SIG-M5 treated with dmso at 0.1 percent for 504 hours (cell line): ENCODE measurements around the gene ANKRD40.
A peak's percentile ranks its signal among the peaks of the same experiment; 100 is the strongest.
"Not testable (repeated sequence)": the region's sequence is repeated elsewhere in the genome, so short reads cannot be mapped to it uniquely, and the experiment has no call there.

Source experiments
- DNase-seq: peaks from one replicate; lab custom pipeline; 2025; ENCODE audit not compliant: unreplicated experiment; lab: John Stamatoyannopoulos, UW

Gene ANKRD40

GRCh38 chr17:50686494-50687199 lies 21.1 kb downstream of the ANKRD40 start:
- DNase-seq, result no peak

GRCh38 chr17:50685691-50686493 lies 21.8 kb downstream of the ANKRD40 start:
- no peak for DNase-seq

- no peak for DNase-seq
These were observed 22.4 kb downstream of the ANKRD40 start for GRCh38 chr17:50685334-50685665.

GRCh38 chr17:50684612-50685333 lies 22.9 kb downstream of the ANKRD40 start:
- peak; percentile 33 for DNase-seq

- DNase-seq, result no peak
These were observed 23.5 kb downstream of the ANKRD40 start for GRCh38 chr17:50684288-50684611.

- DNase-seq, result no peak
These were observed 24.1 kb downstream of the ANKRD40 start for GRCh38 chr17:50683434-50684287.

- DNase-seq, result no peak
These were observed 24.8 kb downstream of the ANKRD40 start for GRCh38 chr17:50682938-50683337.

- DNase-seq, result no peak
These were observed 25.3 kb downstream of the ANKRD40 start for GRCh38 chr17:50682441-50682840.

- peak; percentile 21 for DNase-seq
These were observed 26.2 kb downstream of the ANKRD40 start for GRCh38 chr17:50681263-50682200.

GRCh38 chr17:50680543-50681262 lies 27.0 kb downstream of the ANKRD40 start:
- not testable (repeated sequence) for DNase-seq

- DNase-seq, result no peak
These were observed 27.6 kb downstream of the ANKRD40 start for GRCh38 chr17:50680126-50680525.

GRCh38 chr17:50679008-50679544 lies 28.6 kb downstream of the ANKRD40 start:
- no peak for DNase-seq

GRCh38 chr17:50677851-50678375 lies 29.8 kb downstream of the ANKRD40 start:
- no peak for DNase-seq

- DNase-seq, result no peak
These were observed 31.4 kb downstream of the ANKRD40 start for GRCh38 chr17:50676065-50676975.

- no peak for DNase-seq
These were observed 32.1 kb downstream of the ANKRD40 start for GRCh38 chr17:50675627-50676026.

- no peak for DNase-seq
These were observed 32.5 kb downstream of the ANKRD40 start for GRCh38 chr17:50675190-50675589.

GRCh38 chr17:50672831-50673551 lies 34.7 kb downstream of the ANKRD40 start:
- DNase-seq, result no peak
